BLaER1 treated with 17β-estradiol and CSF1 and Interleukin-3, amounts not matched to agents 10 nM and 100 nM (cell line): Measurements from ENCODE around the gene GAL3ST3.

Source experiments
- H3K27ac ChIP-seq, 11 experiments: shearing (Covaris generic); formaldehyde crosslinking; 2 replicates each; pipeline ENCODE4 v1.8.1; 2022
- H3K27me3 ChIP-seq, 11 experiments: shearing (Covaris generic); formaldehyde crosslinking; 2 replicates each; pipeline ENCODE4 v1.8.1; 2022
- H3K36me3 ChIP-seq, 11 experiments: shearing (Covaris generic); formaldehyde crosslinking; 2 replicates each; pipeline ENCODE4 v1.8.1; 2022
- H3K4me1 ChIP-seq, 10 experiments: shearing (Covaris generic); formaldehyde crosslinking; 2 replicates each; pipeline ENCODE4 v1.8.1; 2022
- H3K4me2 ChIP-seq, 11 experiments: shearing (Covaris generic); formaldehyde crosslinking; 2 replicates each; pipeline ENCODE4 v1.8.1; 2022
- H3K4me3 ChIP-seq, 10 experiments: shearing (Covaris generic); formaldehyde crosslinking; 2 replicates each; pipeline ENCODE4 v1.8.1; 2022
- H3K9ac ChIP-seq, 11 experiments: shearing (Covaris generic); formaldehyde crosslinking; 2 replicates each; pipeline ENCODE4 v1.8.1; 2022
- H3K9me3 ChIP-seq, 11 experiments: shearing (Covaris generic); formaldehyde crosslinking; replicated peaks in 1 of 11; 2 replicates each; pipeline ENCODE4 v1.8.1; 2022
- H4K20me1 ChIP-seq, 11 experiments: shearing (Covaris generic); formaldehyde crosslinking; 2 replicates each; pipeline ENCODE4 v1.8.1; 2022
- Cebpa-rat ChIP-seq, 11 experiments: shearing (Covaris generic); IDR thresholded peaks; 2 replicates each; pipeline ENCODE4 v1.8.1; 2022

GAL3ST3 gene

DNA sequence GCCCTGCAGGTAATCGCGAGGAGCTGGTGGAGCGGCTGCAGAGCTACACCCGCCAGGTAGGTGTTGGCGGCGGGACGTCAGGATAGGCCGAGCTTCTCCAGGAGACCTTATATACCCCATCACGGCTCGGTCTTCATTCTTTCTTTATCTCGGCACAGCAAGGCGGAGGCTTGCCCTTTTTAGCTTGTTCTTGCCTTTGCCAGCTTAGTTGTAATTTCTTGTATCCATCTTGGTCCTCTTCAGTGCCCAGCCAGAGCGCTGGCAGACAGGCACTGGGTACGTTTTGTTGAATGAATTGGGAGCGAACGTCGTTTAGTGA, 3.7 kb upstream of the GAL3ST3 start:
- no peaks in the 10 kb centered on the region; a peak in 2 of 22 replicates for H3K27me3 ChIP-seq

DNA sequence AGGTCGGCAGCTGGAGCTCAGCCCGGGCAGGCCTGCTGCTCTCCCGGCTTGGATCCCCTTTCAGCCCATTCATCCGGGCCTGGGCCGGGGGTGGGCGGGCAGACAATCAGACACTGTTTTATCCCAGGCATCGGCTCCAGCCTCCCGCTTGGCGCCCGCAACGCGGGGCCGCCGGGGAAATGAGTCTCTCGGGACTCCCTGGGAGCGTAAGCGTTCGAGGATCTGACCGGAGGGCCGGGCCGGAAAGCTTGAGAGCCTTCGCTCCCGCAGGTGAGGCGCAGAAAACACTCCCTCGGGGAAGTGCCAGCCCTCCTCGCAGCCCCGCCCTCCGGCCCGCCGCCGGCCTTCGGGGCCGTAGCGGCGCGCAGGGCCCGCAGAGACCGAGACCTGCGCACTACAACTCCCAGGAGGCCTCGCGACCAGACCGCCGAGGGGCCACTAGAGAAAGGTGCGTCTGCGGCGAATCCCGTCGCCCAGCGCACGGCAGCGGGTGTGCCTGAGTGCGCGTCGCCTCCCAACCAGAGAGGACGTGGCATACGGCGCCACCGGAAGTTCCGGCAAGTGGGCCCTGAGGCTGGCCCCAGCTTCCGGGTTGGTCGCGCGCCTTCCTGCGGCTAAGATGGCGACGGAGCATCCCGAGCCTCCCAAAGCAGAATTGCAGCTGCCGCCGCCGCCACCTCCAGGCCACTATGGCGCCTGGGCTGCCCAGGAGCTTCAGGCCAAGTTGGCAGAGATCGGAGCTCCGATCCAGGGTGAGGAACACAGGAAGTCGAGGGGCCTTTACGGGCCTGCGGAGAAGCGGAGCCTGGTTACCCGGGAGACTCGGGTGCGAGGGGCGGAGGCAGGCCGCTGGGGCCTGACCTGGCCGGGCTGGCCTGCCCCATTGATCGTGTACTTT, 3.1 kb upstream of the GAL3ST3 start, which contains the start of gene SF3B2:
TSS of gene SF3B2 (plus strand) at position 599 of the 898 bp plus-strand sequence. CDS start at position 620, 21 bp downstream.
- peak within 1 kb of the TSS; percentile 85 to 95 (median 91) for H3K9ac ChIP-seq
- H3K4me2 ChIP-seq: peak within 1 kb of the TSS; percentile 89 to 99 (median 95)
- no peaks in the 10 kb centered on the region; a peak in 2 of 22 replicates for H3K27me3 ChIP-seq
- peak within 1 kb of the TSS; percentile 82 to 90 (median 84) for H3K27ac ChIP-seq
- no peak for TF ChIP-seq Cebpa-rat (IDR thresholded peaks at IDR 0.05)
- H4K20me1 ChIP-seq: peaks cover 0 to 44% (median 22%) of the 10 kb centered on the region in 11 experiments; a peak in 17 of 22 replicates
- peak within 1 kb of the TSS; percentile 81 to 100 (median 90) for H3K4me3 ChIP-seq
- H3K4me1 ChIP-seq: peaks cover 28 to 45% (median 38%) of the 10 kb centered on the region in 10 experiments
- peaks cover 37 to 42% (median 40%) of the 10 kb centered on the region in 11 experiments for H3K36me3 ChIP-seq
- no peaks in the 10 kb centered on the region for H3K9me3 ChIP-seq

More for the DNA sequence above, 3.7 kb upstream of the GAL3ST3 start:
- TF ChIP-seq Cebpa-rat (IDR thresholded peaks at IDR 0.05): no peak
- H3K36me3 ChIP-seq: peaks cover 43 to 48% (median 46%) of the 10 kb centered on the region in 11 experiments
- peak overlapping the region; percentile 82 to 90 (median 84) for H3K27ac ChIP-seq
- no peaks in the 10 kb centered on the region for H3K9me3 ChIP-seq
- peak overlapping the region; percentile 85 to 95 (median 91) for H3K9ac ChIP-seq
- H3K4me1 ChIP-seq: peaks cover 24 to 42% (median 38%) of the 10 kb centered on the region in 10 experiments
- H3K4me2 ChIP-seq: peak overlapping the region; percentile 87 to 99 (median 95)
- H4K20me1 ChIP-seq: peaks cover 0 to 45% (median 22%) of the 10 kb centered on the region in 11 experiments; a peak in 17 of 22 replicates
- H3K4me3 ChIP-seq: peak overlapping the region; percentile 81 to 100 (median 90)

- peak overlapping the region; percentile 85 to 95 (median 91) for H3K9ac ChIP-seq
- H3K36me3 ChIP-seq: peaks cover 31 to 36% (median 34%) of the 10 kb centered on the region in 11 experiments
- H3K4me2 ChIP-seq: peak overlapping the region; percentile 80 to 99 (median 90)
- no peaks in the 10 kb centered on the region; a peak in 2 of 22 replicates for H3K27me3 ChIP-seq
- TF ChIP-seq Cebpa-rat (IDR thresholded peaks at IDR 0.05): no peak
- peak overlapping the region; percentile 68 to 90 (median 84) for H3K27ac ChIP-seq
- peak overlapping the region; percentile 81 to 100 (median 90) for H3K4me3 ChIP-seq
- H3K4me1 ChIP-seq: peaks cover 30 to 45% (median 38%) of the 10 kb centered on the region in 10 experiments
- no peaks in the 10 kb centered on the region for H3K9me3 ChIP-seq
- H4K20me1 ChIP-seq: peaks cover 0 to 38% (median 18%) of the 10 kb centered on the region in 11 experiments; a peak in 16 of 22 replicates
These were observed 2.4 kb upstream of the GAL3ST3 start for GRCh38 chr11:66051371-66051765.

- peak overlapping the region; percentile 68 to 90 (median 84); a peak in 19 of 22 replicates for H3K27ac ChIP-seq
- peaks cover 24 to 29% (median 27%) of the 10 kb centered on the region in 11 experiments for H3K36me3 ChIP-seq
- no peak for TF ChIP-seq Cebpa-rat (IDR thresholded peaks at IDR 0.05)
- H3K4me1 ChIP-seq: peaks cover 30 to 45% (median 38%) of the 10 kb centered on the region in 10 experiments
- H3K9me3 ChIP-seq: no peaks in the 10 kb centered on the region
- peak overlapping the region; percentile 85 to 95 (median 91); a peak in 21 of 22 replicates for H3K9ac ChIP-seq
- peak overlapping the region; percentile 80 to 99 (median 90) for H3K4me2 ChIP-seq
- no peaks in the 10 kb centered on the region; a peak in 2 of 22 replicates for H3K27me3 ChIP-seq
- H4K20me1 ChIP-seq: peaks cover 0 to 33% (median 13%) of the 10 kb centered on the region in 11 experiments; a peak in 14 of 22 replicates
- H3K4me3 ChIP-seq: peak overlapping the region; percentile 81 to 100 (median 90); a peak in 17 of 20 replicates
These were observed 1.7 kb upstream of the GAL3ST3 start for GRCh38 chr11:66050581-66051231.

DNA sequence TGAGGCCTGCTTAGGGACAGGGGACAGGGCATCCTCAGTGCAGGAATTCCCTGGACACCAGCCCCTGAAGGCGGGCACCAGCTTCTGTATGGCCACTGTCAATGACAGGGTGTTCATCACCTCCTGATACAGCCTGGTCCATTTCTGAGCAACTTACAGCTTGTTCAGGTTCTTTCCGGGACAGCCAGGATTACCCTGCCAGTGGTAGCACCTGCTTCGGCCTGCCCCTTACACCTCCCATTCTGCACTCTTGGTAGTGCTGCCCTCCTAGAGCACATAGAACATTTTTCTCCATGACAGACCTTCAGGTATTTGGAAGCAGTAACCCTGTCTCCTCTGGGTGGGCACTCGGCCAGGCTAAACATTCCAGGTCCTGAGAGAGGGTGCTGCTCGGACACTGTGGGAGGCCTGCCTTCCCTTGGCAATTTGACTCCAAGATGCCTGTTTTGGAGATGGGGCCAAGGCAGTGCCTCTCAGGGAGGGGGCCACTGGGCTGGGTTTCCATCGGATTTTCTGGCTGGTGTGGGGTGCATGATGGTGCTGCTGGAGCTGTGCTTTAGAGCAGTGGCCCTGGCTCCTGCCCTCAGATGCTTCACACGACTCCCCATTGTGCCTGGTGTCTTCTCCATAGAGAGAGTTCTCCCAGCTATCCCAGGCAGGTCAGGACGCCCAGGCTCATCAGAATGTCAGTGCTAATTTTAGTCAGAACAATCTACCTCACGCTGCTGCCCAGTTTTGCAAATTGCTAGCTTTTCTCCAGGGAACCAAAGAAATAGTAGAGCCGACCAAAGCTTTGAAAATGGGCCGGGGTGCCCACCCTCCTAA, 1.2 kb downstream of the GAL3ST3 start:
- Histone ChIP-seq H3K4me3 (no peak overlapping the region), H3K4me2 (peak overlapping the region in 3 of 11 experiments; percentile 12 to 60 (median 56); a peak in 2 of 22 replicates), H3K4me1 (peaks cover 16 to 41% (median 35%) of the 10 kb centered on the region in 10 experiments), H3K27ac (no peak overlapping the region), H3K9ac (peak overlapping the region in 1 of 11 experiments; percentile 29; a peak in 1 of 22 replicates), H3K36me3 (no peaks in the 10 kb centered on the region), H3K9me3 (no peaks in the 10 kb centered on the region; a peak in 1 of 22 replicates), H4K20me1 (peaks cover 0 to 4% (median 0%) of the 10 kb centered on the region in 11 experiments; a peak in 2 of 22 replicates), H3K27me3 (no peaks in the 10 kb centered on the region; a peak in 2 of 22 replicates)
- TF ChIP-seq Cebpa-rat (IDR thresholded peaks at IDR 0.05): no peak

DNA sequence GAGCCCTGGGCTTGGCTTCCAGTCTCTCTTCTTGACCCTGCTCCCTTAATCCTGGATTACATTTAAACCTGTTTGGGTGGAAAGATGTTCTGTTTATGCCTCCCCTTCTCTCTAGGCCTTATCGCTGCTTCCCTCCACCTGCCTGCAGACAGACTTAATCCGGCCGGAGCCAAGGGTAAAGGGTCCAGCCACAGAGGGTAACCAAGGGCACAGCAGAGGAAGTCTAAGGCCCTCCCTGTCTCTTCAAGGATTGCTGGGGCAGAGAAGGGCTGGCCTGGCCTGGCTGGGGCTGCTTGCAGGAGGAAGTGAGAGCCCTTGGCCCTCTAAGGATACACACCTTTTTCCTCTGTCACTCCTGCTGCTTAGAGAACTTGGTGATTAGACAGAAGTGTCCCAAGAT, 2.1 kb downstream of the GAL3ST3 start:
- Histone ChIP-seq H3K36me3 (no peaks in the 10 kb centered on the region), H3K9me3 (no peaks in the 10 kb centered on the region; a peak in 1 of 22 replicates), H3K4me1 (peaks cover 16 to 41% (median 35%) of the 10 kb centered on the region in 10 experiments), H3K27me3 (no peaks in the 10 kb centered on the region; a peak in 2 of 22 replicates), H3K4me3 (no peak overlapping the region), H3K4me2 (peak overlapping the region in 1 of 11 experiments; percentile 15; a peak in 1 of 22 replicates), H3K27ac (no peak overlapping the region), H3K9ac (peak overlapping the region in 2 of 11 experiments; percentile 11 to 29; a peak in 1 of 22 replicates), H4K20me1 (no peaks in the 10 kb centered on the region)
- no peak for TF ChIP-seq Cebpa-rat (IDR thresholded peaks at IDR 0.05)

- Histone ChIP-seq H4K20me1 (no peaks in the 10 kb centered on the region), H3K27me3 (no peaks in the 10 kb centered on the region; a peak in 2 of 22 replicates), H3K36me3 (no peaks in the 10 kb centered on the region), H3K4me1 (peaks cover 6 to 27% (median 21%) of the 10 kb centered on the region in 10 experiments; a peak in 18 of 20 replicates), H3K4me3 (no peak overlapping the region), H3K9me3 (no peaks in the 10 kb centered on the region; a peak in 1 of 22 replicates), H3K9ac (no peak overlapping the region), H3K27ac (no peak overlapping the region), H3K4me2 (peak overlapping the region in 9 of 11 experiments; percentile 4 to 52 (median 35); a peak in 11 of 22 replicates)
- no peak for TF ChIP-seq Cebpa-rat (IDR thresholded peaks at IDR 0.05)
These were observed 3.8 kb downstream of the GAL3ST3 start for GRCh38 chr11:66045177-66045639.
